Peyer's patch (tissue), 4 donors: ENCODE data around the gene PEMT. TPM values are rescaled to one million over a fixed set of nuclear protein-coding genes. Genes with fewer than 3 reads are reported as not detected.

Experiments
- DNase-seq, 3 donors: peaks; one replicate each; pipeline ENCODE4 v3.0.0-alpha.2; 2017 to 2019
- H3K27ac ChIP-seq, 4 donors: fragments of 200-600 bp; sonication (generic); one replicate each; pipeline ENCODE4 v1.5.1; 2016 to 2019
- H3K27me3 ChIP-seq, 2 donors: fragments of 200-600 bp; sonication (generic); one replicate each; pipeline ENCODE4 v1.5.1; 2019
- H3K36me3 ChIP-seq, 3 donors: fragments of 200-600 bp; sonication (generic); one replicate each; pipeline ENCODE4 v1.5.1; 2016 to 2019
- H3K4me1 ChIP-seq, 4 donors: fragments of 200-600 bp; sonication (generic); one replicate each; pipeline ENCODE4 v1.5.1; 2016 to 2019
- H3K4me3 ChIP-seq, 4 donors: fragments of 200-600 bp; sonication (generic); 1 replicate in 3 of 4; 2 replicates in 1 of 4; pipeline ENCODE4 v1.5.1; 2016 to 2019; ENCODE audit warnings: mild to moderate bottlenecking in 1 of 4
- H3K9me3 ChIP-seq, 4 donors: fragments of 200-600 bp; sonication (generic); one replicate each; pipeline ENCODE4 v1.5.1; 2016 to 2019; ENCODE audit warnings: mild to moderate bottlenecking in 1 of 4
- POLR2A ChIP-seq, 2 donors: fragments of 450-650 bp; IDR thresholded peaks; one replicate each; pipeline ENCODE4 v1.5.1; 2017; ENCODE audit warnings: antibody characterized with exemption in 2 of 2, mild to moderate bottlenecking in 2 of 2, moderate library complexity in 2 of 2
- total RNA-seq, 4 donors: library from RNA; depleted of rRNA; stranded (reverse); fragments of >200 nt; gene quantifications; one replicate each; pipeline ENCODE4 v1.1.0, GENCODE V29; 2016
- TF ChIP-seq, protein P1 (sequence below), 6 experiments: fragments of 450-650 bp in 4 of 6; fragments of 200-600 bp in 2 of 6; sonication (generic) in 1 of 6; IDR thresholded peaks; one replicate each; pipeline ENCODE4 v1.5.1; 2017 to 2019; ENCODE audit warnings: antibody characterized with exemption in 6 of 6, mild to moderate bottlenecking in 3 of 6, moderate library complexity in 1 of 6

Gene PEMT
- total RNA-seq, 4 donors from 2014 or later: 9.9 to 25.0 (median 17.8) TPM

DNA sequence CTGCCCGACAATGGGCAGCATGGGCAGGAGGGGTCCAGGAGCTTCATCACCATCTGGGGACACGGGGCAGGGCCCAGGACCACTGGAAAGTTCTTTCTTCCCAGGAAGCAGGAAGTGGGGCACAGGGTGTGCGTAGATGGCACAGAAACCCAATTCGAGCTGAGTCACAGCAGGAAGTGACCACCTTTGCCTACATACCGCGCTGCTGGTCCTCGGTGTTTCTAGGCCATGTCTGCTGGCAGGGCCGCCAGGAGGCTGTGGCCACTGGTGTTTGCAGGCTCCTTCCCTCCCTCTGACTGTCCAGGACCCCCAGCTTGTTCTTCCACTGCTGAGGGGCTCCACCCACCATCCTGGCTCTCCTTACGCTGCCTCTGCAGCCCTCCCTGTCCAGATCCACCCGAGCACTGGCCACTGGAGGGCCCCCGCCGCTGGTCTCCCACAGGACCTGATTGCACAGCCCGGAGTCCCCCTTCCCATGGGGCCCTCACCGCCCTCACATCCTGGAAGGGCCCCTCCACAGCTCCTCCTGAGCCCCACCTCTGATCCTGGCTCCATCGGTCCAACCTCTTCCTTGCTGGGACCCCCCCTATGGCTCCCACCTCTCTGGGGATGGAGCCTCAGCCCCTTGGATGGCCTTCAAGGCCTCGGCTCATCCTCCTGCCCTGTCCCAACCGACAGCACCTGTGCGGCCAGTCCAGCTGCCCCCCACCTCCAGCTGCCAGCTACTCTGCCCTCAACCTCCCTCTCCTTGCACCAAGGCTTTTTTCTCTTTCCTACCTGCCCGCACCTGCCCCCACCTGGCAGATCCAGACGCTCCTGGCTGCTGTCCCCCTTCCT, 80.8 kb downstream of the PEMT start:
- TF ChIP-seq, protein P1, sequence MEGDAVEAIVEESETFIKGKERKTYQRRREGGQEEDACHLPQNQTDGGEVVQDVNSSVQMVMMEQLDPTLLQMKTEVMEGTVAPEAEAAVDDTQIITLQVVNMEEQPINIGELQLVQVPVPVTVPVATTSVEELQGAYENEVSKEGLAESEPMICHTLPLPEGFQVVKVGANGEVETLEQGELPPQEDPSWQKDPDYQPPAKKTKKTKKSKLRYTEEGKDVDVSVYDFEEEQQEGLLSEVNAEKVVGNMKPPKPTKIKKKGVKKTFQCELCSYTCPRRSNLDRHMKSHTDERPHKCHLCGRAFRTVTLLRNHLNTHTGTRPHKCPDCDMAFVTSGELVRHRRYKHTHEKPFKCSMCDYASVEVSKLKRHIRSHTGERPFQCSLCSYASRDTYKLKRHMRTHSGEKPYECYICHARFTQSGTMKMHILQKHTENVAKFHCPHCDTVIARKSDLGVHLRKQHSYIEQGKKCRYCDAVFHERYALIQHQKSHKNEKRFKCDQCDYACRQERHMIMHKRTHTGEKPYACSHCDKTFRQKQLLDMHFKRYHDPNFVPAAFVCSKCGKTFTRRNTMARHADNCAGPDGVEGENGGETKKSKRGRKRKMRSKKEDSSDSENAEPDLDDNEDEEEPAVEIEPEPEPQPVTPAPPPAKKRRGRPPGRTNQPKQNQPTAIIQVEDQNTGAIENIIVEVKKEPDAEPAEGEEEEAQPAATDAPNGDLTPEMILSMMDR (IDR thresholded peaks at IDR 0.05): no peak
- TF ChIP-seq POLR2A (IDR thresholded peaks at IDR 0.05): no peak
- peaks cover 0 to 9% (median 0%) of the 10 kb centered on the region in 4 donors for H3K4me1 ChIP-seq
- H3K27ac ChIP-seq: no peak overlapping the region
- DNase-seq: peak in 1 of 3 donors; percentile 34
- H3K27me3 ChIP-seq: no peaks in the 10 kb centered on the region
- no peak overlapping the region for H3K4me3 ChIP-seq
- no peaks in the 10 kb centered on the region for H3K36me3 ChIP-seq
- H3K9me3 ChIP-seq: no peaks in the 10 kb centered on the region

DNA sequence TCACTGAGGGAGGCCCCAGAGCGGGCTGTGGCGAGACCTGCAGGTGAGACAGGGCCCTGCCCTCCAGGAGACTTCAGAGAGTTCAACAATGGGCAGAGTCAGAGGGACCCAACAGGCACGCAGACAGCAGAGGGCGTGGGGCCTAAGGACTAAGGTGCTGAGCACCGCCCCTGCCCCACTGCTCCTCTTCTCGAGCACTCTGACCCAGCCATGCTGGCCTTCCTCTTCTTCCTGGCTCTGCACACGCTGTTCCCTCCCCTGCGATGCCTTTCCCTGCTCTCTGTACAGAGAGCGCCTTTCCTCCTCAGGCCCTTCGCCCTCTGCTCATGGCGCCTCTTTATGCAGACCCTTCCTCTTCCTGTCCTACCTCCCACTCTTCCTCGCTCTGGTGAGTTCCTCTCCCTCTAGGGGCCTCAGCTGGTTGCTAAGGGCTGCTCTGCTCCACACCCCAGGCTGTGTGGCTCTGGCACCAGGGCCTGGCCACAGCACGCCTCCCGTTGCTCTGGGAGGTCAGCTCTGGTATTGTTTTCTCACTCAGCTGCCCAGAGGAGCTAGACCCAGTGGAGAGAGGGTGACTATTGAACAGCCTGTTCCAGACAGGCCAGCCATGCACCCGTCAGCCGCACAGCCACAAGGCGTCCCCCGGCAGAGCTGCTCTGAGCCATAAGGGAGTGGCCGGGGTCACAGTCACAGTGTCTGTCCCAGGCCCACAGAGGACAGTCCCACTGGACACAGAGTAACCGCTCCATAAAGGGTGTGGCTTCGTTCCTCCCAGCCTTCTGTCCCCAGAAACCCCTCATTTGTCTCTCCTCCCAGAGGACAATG, 81.7 kb downstream of the PEMT start:
- H3K36me3 ChIP-seq: no peaks in the 10 kb centered on the region
- no peak overlapping the region for H3K27ac ChIP-seq
- no peaks in the 10 kb centered on the region for H3K27me3 ChIP-seq
- H3K4me1 ChIP-seq: peaks cover 0 to 9% (median 0%) of the 10 kb centered on the region in 4 donors
- no peaks in the 10 kb centered on the region for H3K9me3 ChIP-seq
- peak in 1 of 3 donors; percentile 41 for DNase-seq
- no peak overlapping the region for H3K4me3 ChIP-seq
- TF ChIP-seq, protein P1 (IDR thresholded peaks at IDR 0.05): no peak
- no peak for TF ChIP-seq POLR2A (IDR thresholded peaks at IDR 0.05)

DNA sequence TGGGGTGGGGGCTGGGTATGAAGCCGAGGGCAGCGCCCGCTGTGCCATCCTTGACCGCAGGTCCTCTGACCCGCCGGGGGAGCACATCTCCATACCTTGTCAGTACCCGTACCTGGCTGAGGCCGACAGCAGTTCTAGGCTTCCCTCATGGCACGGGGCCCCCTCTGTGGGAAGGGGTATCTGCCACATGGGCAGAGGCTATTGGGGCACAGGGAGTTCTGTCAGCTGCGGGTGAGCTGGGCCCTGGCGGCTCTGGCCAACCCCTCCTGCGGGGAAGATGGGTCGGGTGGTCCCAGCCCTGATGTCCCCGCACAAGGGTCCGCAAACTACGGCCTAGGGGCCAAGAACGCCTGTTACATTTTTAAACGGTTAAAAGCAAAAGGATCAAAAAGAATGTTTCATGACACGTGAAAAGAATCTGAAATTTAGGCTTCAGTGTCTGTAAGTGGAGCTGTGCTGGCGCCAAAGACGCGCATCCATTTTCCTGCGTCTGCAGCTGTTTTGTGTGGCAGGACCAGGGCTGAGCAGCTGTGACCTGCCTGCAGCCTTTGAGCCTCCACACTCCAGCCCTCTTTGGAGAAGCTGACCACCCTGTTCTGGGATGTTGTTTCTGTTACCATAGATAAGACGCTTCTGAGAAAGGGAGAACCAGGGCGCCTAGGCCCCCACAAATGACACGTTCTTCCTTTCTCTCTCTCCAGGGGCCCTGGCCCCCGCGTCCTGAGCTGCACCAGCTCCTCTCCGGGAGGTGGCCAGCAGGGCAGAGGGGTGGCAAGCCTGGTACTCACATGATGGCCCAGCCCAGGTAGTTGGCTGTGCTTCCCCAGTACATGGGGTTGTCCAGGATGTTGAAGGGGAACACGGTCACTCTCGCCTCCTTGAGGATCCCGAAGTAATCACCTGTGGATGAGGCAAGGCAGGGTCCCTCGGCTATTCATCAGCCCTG, 82.6 kb downstream of the PEMT start:
- TF ChIP-seq POLR2A (IDR thresholded peaks at IDR 0.05): no peak
- TF ChIP-seq, protein P1 (IDR thresholded peaks at IDR 0.05): no peak
- H3K4me1 ChIP-seq: peaks cover 0 to 9% (median 0%) of the 10 kb centered on the region in 4 donors
- no peak overlapping the region for H3K27ac ChIP-seq
- H3K36me3 ChIP-seq: no peaks in the 10 kb centered on the region
- H3K27me3 ChIP-seq: no peaks in the 10 kb centered on the region
- H3K9me3 ChIP-seq: no peaks in the 10 kb centered on the region
- DNase-seq: peak in 1 of 3 donors; percentile 41
- H3K4me3 ChIP-seq: no peak overlapping the region

DNA sequence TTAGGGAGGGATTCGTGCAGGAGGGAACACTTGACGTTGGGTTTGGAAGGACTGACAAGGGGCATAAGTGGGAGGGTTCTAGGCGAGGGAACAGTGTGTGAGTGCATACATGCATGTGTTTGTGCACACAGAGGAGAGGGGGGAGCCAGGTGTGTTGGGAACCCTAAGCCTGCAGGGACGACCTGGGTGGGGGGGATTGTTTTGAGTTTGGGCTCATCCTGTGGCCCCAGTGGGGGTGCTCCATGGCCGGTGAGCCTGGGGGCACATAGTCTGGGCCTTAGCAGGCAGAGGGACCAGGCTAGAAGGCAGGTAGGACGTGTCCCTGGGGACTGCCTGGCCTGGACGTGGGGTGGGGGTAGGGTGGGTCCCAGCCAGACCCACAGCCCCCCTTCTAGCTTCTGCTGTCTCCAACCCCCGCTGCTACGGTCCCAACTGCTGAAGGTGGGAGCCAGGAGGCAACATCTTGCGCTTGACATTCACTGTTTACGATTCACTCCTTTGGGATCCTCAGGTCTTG, 83.4 kb downstream of the PEMT start:
- Histone ChIP-seq H3K4me1 (peaks cover 0 to 9% (median 0%) of the 10 kb centered on the region in 4 donors), H3K27ac (no peak overlapping the region), H3K9me3 (no peaks in the 10 kb centered on the region), H3K27me3 (no peaks in the 10 kb centered on the region), H3K4me3 (no peak overlapping the region), H3K36me3 (no peaks in the 10 kb centered on the region)
- no peak for TF ChIP-seq POLR2A (IDR thresholded peaks at IDR 0.05)
- TF ChIP-seq, protein P1 (IDR thresholded peaks at IDR 0.05): no peak
- no peak for DNase-seq
